SJSA1 (cell line): ENCODE data around the gene PHF19. TPM values are rescaled to one million over a fixed set of nuclear protein-coding genes. Genes with fewer than 3 reads are reported as not detected.

Experiments
- DNase-seq, 2 experiments: peaks; one replicate each; pipeline ENCODE4 v3.0.0-alpha.2; 2015 to 2020; ENCODE audit warnings: low spot score in 2 of 2, low read depth in 1 of 2
- H3K27ac ChIP-seq: fragments of 250-450 bp; sonication (Bioruptor Pico); 2 replicates; pipeline ENCODE4 v1.5.1; 2020; ENCODE audit warnings: mild to moderate bottlenecking, moderate library complexity
- H3K27me3 ChIP-seq: fragments of 250-450 bp; sonication (Bioruptor Pico); replicated peaks from 2 replicates; pipeline ENCODE4 v1.5.1; 2020; ENCODE audit warnings: mild to moderate bottlenecking, moderate library complexity
- H3K36me3 ChIP-seq: fragments of 250-450 bp; sonication (Bioruptor Pico); 2 replicates; pipeline ENCODE4 v1.5.1; 2020; ENCODE audit warnings: mild to moderate bottlenecking
- H3K4me1 ChIP-seq: fragments of 250-450 bp; sonication (Bioruptor Pico); replicated peaks from 2 replicates; pipeline ENCODE4 v1.6.1; 2021; ENCODE audit warnings: mild to moderate bottlenecking
- H3K4me3 ChIP-seq: fragments of 250-450 bp; sonication (Bioruptor Pico); 2 replicates; pipeline ENCODE4 v1.5.1; 2020; ENCODE audit warnings: mild to moderate bottlenecking
- H3K9me3 ChIP-seq: fragments of 250-450 bp; sonication (Bioruptor Pico); replicated peaks from 2 replicates; pipeline ENCODE4 v1.5.1; 2020; ENCODE audit warnings: mild to moderate bottlenecking
- total RNA-seq: library from RNA; depleted of rRNA; stranded (reverse); fragments of >200 nt; shearing (Covaris generic); gene quantifications from 2 replicates; pipeline ENCODE4 v1.2.3, GENCODE V29; 2014

The PHF19 gene
- total RNA-seq, 1 experiment from 2014 or later = 69.6 TPM

DNA sequence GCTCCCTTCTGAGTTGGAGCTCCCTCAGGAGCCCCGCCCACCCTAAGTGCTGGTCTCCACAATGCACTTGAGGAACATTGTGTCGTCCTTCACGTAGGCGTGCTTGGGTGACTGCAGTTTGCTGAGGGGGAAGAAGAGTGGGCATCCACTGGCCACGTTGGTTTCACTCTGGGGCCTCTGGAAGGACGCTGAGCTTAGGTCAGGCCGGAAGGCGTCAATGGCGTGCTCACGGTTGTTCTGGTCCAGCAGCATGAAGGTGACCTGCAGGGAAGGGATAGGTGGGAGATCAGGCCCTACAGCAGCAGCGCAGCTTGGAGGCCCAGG, 28.0 kb upstream of the PHF19 start:
- Histone ChIP-seq H3K4me1 (0 out of 2 replicates have a peak, but pooled peaks cover 1% of the 10 kb centered on the region), H3K27me3 (no peaks in the 10 kb centered on the region), H3K36me3 (no peaks in the 10 kb centered on the region), H3K4me3 (no peak overlapping the region), H3K9me3 (no peaks in the 10 kb centered on the region), H3K27ac (no peak overlapping the region)
- no peak for DNase-seq

DNA sequence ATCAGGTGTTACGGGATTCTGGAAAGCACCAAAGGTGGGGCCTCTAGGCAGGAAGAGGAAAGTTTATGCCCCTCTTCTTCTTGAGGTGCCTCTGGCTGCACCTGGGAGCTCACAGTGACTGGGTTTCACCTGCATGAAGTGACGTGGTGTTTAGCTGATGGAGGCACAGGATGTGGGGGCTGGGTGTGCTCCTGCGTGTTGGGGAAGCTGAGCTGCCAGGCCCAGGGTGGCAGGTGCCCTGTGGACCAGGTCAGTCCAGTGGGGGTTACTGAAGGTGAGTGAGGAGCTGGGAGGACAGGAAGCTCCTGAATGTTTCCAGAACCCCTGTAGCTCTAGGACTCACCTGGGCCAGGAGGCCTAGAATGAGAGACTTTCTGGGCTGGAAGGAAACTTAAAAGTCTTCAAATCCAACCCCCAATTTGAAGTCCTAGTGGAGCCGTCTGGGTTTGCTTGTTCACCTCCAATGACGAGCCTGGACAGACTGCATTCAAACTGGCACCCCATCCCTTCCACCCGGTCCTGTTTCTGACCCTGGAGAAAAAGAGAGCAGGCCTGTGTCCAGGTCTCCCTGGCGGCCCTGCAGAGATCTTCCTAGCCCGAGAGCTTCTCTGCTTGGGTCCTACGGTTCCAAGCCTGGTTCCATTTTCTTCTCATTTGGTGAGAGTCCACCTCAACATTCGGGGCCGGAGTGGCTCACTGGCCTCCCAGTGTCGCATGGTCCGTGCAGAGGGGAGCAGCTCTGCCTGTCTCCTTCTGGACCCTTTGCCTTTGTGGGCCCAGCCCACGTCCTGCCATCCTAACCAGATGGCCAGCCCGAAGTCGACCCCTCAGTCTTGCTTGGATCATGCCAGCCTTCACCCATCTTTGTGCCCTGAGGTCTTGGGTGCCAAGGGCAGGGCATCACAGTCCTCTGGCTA, 27.3 kb upstream of the PHF19 start:
- H3K36me3 ChIP-seq = no peaks in the 10 kb centered on the region
- H3K4me3 ChIP-seq = no peak overlapping the region
- no peaks in the 10 kb centered on the region for H3K27me3 ChIP-seq
- no peak overlapping the region for H3K27ac ChIP-seq
- no peak for DNase-seq
- H3K9me3 ChIP-seq = no peaks in the 10 kb centered on the region
- no peaks in the 10 kb centered on the region for H3K4me1 ChIP-seq

DNA sequence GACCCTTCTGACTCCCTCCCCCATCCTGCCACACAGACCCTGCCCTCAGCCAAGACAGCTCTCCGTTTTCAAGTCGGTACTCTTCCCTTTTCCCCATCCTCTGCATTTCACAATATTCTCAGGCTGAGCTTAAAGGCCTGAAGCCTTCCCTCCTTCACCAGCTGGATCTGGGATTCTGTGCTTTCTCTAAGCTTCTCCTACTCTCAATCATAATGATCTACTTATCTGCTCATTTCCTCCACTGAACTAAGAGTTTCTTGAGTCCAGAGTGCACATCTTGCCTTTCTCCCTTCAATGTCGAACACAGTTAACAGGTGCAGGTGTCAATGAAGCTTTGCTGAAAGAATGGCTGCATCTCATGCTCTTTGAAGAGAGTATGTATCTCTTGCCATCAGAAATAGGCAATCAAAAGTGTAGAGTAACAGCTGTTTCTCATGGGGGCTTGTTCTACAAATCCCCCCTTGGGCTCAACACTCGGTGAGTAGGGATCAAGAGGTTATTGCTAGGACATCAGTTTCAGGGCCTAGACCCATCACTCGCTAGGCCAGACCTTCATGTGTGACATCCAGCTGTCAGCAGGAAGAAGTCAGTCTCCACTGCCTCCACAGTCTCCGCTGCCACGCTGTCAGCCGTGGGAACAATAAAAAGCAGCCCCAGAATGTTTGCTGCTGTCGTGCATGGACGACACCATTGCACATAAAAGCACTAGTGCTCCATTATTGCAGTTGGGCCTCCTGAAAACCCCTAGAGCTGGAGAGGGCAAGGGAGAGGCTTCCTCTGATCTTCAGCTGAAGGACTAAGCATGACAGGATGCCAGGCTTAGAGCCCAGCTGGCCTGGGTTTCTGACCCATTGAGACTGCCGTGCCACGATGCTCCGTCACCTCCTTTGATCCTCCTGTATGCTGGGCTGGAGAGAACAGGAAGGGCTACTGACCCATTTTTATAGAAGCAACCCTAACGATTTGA, 25.9 kb upstream of the PHF19 start:
- H3K27ac ChIP-seq = no peak overlapping the region

DNA sequence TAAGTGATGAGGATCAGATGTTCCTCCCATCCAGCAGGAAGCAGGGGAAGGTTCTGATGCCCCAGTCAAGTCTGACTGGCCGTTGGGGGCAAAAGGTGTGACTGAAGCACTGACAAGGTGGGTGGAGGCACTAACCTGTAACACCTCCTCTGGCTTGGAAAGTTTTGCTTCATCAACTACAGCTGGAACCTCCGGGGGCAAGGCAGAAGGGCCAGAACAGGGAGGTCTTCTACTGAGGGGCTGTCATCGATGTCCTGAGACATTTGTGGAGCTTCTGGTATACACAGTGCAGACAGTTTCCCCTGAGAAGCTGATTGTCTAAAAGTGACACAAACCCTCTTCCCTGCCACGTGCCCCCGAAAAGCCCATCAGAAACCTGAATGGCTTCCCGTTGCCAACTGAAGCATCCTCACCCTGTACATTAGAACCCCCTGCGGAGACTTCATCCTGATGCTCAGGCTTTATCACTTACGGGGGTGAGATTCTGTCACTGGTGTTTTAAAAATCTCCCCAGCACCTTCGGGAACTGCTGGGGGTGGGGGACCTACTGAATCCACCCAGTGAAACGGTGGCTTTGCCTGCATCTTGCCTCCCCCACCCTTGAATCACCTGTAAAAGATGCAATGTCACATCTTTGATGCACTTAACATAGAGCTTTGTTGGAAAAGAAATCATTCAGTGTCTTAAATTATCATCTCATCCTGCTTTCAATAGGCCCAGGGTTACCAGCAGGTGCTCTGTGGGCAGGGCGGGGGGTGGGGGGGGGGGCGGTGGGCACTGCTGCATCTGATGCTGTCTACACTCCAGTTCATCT, 25.0 kb upstream of the PHF19 start:
- Histone ChIP-seq H3K27ac (no peak overlapping the region), H3K4me1 (no peaks in the 10 kb centered on the region), H3K4me3 (no peak overlapping the region), H3K9me3 (no peaks in the 10 kb centered on the region), H3K36me3 (no peaks in the 10 kb centered on the region), H3K27me3 (no peaks in the 10 kb centered on the region)
- no peak for DNase-seq

More for the DNA sequence above, 25.9 kb upstream of the PHF19 start:
- H3K36me3 ChIP-seq = no peaks in the 10 kb centered on the region
- H3K9me3 ChIP-seq = no peaks in the 10 kb centered on the region
- no peak for DNase-seq
- H3K4me1 ChIP-seq = no peaks in the 10 kb centered on the region
- H3K27me3 ChIP-seq = no peaks in the 10 kb centered on the region
- H3K4me3 ChIP-seq = no peak overlapping the region

DNA sequence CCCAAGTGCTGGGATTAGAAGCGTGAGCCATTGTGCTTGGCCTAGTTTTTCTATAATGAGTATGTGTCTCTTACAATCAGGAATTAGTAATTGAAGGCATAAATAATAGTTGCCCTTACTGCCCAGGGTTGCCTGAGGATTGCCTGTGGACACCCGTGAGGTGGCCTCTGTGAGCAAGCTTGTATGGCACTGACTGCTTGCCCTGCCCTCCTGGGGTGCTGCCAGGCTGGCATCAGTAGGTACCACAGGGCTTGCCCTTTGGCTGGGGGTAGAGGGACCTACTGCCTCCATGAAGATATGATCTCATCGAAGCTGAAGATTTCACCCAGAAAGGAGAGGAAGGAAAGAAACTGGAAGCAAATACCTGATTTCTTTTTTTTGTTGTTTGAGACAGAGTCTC, 23.8 kb upstream of the PHF19 start:
- Histone ChIP-seq H3K27ac (no peak overlapping the region), H3K4me1 (no peaks in the 10 kb centered on the region), H3K9me3 (no peaks in the 10 kb centered on the region), H3K4me3 (no peak overlapping the region), H3K36me3 (no peaks in the 10 kb centered on the region), H3K27me3 (no peaks in the 10 kb centered on the region)
- no peak for DNase-seq

DNA sequence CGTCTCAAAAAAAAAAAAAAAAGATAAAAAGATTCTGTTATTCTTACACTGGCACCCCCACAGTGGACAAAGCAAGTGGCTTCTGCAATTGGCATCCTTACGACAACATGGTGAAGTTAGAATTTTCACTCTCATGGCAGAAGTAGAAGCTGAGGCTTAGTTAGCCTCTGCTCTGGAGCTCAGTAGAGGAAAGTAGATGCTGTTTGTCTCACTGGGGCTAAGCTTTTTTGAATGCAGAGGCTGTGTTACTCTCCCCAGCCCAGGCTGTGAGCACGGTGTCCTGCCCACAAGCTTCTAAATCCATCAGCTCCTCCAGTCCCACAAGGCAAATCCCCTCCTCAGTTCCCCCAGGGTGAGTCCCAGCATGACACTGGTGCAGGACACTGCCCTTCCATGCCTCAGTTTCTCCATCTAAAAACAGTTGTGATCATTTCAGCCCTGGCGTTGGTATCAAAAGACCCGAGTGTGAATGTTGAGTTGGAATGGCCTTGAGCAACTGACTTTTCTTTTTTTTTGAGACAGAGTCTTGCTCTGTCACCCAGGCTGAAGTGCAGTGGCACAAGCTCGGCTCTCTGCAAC, 22.6 kb upstream of the PHF19 start:
- Histone ChIP-seq H3K27ac (no peak overlapping the region), H3K4me3 (no peak overlapping the region), H3K27me3 (no peaks in the 10 kb centered on the region), H3K4me1 (no peaks in the 10 kb centered on the region), H3K9me3 (no peaks in the 10 kb centered on the region), H3K36me3 (no peaks in the 10 kb centered on the region)
- no peak for DNase-seq

DNA sequence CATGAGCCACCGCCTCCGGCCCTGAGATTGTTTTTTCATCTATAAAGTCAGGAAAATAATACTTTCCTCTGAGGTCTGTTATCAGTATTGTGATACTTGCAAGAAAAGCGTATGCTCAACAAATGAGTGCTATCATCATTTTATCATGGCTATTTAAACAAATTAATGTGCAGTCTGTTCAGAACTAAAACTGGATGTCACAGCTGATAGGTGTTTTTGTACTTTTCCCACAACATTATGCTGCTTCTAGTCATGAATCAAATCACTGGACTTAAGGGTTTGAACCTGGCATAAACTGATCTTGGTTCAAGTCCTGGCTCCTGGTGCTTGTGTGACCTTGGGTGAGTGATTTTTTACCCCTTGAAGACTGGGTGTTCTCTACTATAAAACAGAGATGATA, 21.4 kb upstream of the PHF19 start:
- Histone ChIP-seq H3K4me3 (no peak overlapping the region), H3K36me3 (no peaks in the 10 kb centered on the region), H3K27me3 (no peaks in the 10 kb centered on the region), H3K9me3 (no peaks in the 10 kb centered on the region), H3K4me1 (no peaks in the 10 kb centered on the region), H3K27ac (no peak overlapping the region)
- no peak for DNase-seq

DNA sequence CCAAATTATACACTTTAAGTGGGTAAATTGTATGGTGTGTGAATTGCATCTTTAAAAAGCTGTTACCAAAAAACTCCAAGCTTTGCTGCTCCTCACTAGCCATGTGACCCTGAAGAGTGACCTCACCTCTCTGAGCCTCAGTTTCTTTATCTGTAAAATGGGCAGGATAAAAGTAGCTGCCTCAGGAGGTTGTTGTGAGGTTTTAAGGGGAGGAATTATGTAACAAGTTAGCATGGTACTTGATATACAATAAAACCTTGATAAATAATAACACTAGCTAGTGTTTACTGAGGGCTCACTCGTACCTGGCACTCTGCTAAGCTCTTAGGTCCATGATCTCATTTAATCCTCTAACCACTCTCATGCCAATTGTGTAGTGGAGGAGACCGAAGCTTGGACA, 19.0 kb upstream of the PHF19 start:
- Histone ChIP-seq H3K4me3 (no peak overlapping the region), H3K27ac (no peak overlapping the region), H3K4me1 (no peaks in the 10 kb centered on the region), H3K27me3 (no peaks in the 10 kb centered on the region), H3K9me3 (no peaks in the 10 kb centered on the region), H3K36me3 (no peaks in the 10 kb centered on the region)
- no peak for DNase-seq

DNA sequence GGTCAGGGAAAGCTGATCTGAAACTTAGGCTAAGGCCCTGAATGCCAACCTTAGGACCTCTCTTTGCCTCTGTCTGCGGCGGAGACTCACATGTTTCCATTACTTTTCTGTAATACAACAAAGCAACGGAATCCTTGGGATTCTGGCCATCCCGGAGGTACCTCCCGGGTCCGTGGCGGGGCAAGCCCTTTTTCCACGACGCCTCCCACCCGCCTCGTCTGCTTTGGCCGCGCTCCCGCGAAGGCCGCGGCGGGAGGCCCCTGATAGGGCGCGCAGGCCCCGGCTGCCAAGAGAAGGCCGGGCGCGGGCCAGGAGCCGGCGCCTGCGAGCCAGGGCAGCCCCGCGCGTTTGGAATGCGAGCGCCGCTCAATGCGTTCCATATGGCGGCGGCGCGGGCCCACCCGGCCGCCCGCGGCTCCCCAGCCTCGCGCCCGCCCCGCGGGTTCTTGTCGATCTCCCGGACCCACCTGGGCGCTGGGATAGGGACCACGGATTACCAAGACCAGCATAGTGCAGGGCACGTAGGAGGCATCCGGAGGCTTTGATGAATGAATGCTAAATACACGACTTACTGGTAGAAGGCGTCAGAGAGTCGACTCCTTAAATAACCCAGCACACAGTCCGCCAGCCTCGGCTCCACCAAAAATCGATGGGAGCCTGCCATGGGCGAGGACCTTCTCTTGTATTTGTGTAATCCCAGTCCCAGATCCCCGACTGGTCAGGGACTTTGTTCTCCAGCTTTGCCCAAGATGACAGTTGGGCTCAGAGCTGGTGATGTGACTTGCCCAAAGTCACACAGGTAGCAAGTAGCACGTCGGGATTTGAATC, 17.5 kb upstream of the PHF19 start:
- no peaks in the 10 kb centered on the region for H3K9me3 ChIP-seq
- no peaks in the 10 kb centered on the region for H3K27me3 ChIP-seq
- no peak overlapping the region for H3K4me3 ChIP-seq
- no peak for DNase-seq
- H3K36me3 ChIP-seq = no peaks in the 10 kb centered on the region
- no peak overlapping the region for H3K27ac ChIP-seq
- H3K4me1 ChIP-seq = no peaks in the 10 kb centered on the region

DNA sequence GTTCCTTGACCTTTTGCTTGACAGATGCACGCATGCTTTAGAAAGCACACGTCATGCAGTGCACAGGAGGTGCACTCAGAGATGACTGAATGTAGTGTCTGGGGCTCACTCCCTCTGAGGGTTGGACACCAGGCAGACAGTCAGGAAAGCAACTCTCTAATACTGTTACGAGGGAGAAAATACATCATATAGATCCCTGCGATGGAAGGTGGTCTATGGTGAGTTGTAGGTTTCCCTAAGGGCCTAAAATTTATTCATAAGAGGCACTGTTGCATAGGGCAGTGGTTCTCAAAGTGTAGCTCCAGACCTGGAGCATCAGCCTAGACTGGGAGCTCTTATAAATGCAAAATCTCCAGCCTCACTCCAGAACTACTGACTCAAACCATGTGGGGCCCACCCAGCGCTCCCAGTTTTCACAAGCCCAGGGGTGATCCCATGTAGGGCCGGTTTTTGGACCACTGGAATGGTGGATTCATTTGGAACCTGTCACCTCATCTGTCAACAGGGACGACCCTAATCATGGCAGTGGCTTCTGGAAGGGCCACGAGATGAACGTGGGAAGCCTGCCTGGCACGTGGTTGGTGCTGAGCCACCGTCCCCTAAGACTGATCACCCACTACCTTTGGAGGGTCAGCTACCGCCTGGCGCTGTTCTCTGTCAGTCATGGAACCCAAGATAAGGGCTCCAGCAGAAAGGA, 16.8 kb upstream of the PHF19 start:
- Histone ChIP-seq H3K9me3 (no peaks in the 10 kb centered on the region), H3K36me3 (no peaks in the 10 kb centered on the region), H3K4me3 (no peak overlapping the region), H3K27me3 (no peaks in the 10 kb centered on the region), H3K27ac (no peak overlapping the region), H3K4me1 (no peaks in the 10 kb centered on the region)
- no peak for DNase-seq

DNA sequence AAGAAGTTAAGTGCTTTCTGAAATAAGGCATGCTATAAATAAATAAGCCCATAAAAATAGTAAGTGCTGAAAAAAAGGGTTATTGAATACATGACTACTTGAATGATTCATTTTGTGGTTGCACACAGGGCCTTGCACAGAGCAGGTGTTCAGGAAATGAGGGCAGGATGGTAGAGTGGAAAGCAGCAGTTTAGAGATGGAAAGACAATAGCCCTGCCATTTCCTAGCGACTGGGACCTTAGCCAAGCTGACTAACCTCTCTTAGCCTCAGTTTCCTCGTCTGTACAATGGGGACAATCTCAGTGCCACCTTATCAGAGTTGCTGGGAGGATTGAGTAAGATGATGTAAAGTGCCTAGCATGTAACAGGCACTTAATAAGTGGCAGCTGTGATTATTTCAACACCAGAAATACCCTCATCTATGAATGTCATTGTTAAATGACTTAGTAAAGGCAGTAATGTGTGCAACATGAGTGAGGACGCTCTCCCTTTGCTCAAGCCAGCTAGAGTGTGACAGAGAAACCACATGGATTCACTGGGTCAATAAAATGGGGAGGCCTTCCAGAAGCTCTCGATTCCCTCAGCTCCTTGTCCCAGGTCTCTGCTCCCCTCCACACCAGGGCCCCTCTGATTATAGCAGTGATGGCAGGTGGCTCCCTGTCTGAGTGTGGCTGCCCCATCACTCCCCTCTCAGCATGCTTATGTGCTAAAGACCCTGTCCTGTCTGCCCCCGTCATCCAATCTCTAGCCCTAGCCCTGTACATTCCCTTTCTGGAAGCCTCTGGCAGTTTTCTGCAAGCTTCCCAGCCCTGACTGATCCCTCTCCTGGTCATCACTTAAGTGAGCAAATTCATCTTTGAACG, 16.0 kb upstream of the PHF19 start:
- Histone ChIP-seq H3K4me3 (no peak overlapping the region), H3K27me3 (no peaks in the 10 kb centered on the region), H3K36me3 (no peaks in the 10 kb centered on the region), H3K4me1 (no peaks in the 10 kb centered on the region), H3K9me3 (no peaks in the 10 kb centered on the region), H3K27ac (no peak overlapping the region)
- DNase-seq = no peak
